ENCODE results near the gene RPL12. TPM values are rescaled to one million over a fixed set of nuclear protein-coding genes. Genes with fewer than 3 reads are reported as not detected.

The RPL12 gene
- total and polyA plus RNA-seq, 4 donors, result 442 to 1,810 (median 1,013) TPM

GRCh38 chr9:127493592-127494303, 42.5 kb upstream of the RPL12 start:
- Histone ChIP-seq H3K36me3 (ENCODE audit: control insufficient read depth, insufficient read depth, low read length) (peaks cover 93% of the 10 kb centered on the region), H3K27ac (ENCODE audit: low read depth, low read length) (no peak overlapping the region), H3K4me1 (ENCODE audit: control insufficient read depth, insufficient read depth, low read length) (peaks cover 43% of the 10 kb centered on the region), H3K27me3 (ENCODE audit: control insufficient read depth, insufficient read depth, low read length) (no peaks in the 10 kb centered on the region), H3K4me3 (ENCODE audit: low read depth, low read length) (no peak overlapping the region), H3K9me3 (ENCODE audit: control insufficient read depth, insufficient read depth, low read length) (no peaks in the 10 kb centered on the region)
- WGBS (ENCODE audit: insufficient coverage), result 59% methylated on average over 22 of the region's 22 CpGs
- DNase-seq (ENCODE audit: low read depth in 4 of 6, low spot score in 6 of 6), result no peak

GRCh38 chr9:127492616-127493015, 41.4 kb upstream of the RPL12 start:
- no peak overlapping the region for H3K4me3 ChIP-seq (ENCODE audit: low read depth, low read length)
- H3K4me1 ChIP-seq (ENCODE audit: control insufficient read depth, insufficient read depth, low read length), result peaks cover 43% of the 10 kb centered on the region
- peaks cover 93% of the 10 kb centered on the region for H3K36me3 ChIP-seq (ENCODE audit: control insufficient read depth, insufficient read depth, low read length)
- no peaks in the 10 kb centered on the region for H3K27me3 ChIP-seq (ENCODE audit: control insufficient read depth, insufficient read depth, low read length)
- no peak overlapping the region for H3K27ac ChIP-seq (ENCODE audit: low read depth, low read length)
- 34% methylated on average over 4 of the region's 14 CpGs for WGBS (ENCODE audit: insufficient coverage)
- DNase-seq (ENCODE audit: low read depth in 4 of 6, low spot score in 6 of 6), result no peak
- no peaks in the 10 kb centered on the region for H3K9me3 ChIP-seq (ENCODE audit: control insufficient read depth, insufficient read depth, low read length)

- no peaks in the 10 kb centered on the region for H3K9me3 ChIP-seq (ENCODE audit: control insufficient read depth, insufficient read depth, low read length)
- H3K4me3 ChIP-seq (ENCODE audit: low read depth, low read length), result no peak overlapping the region
- peaks cover 93% of the 10 kb centered on the region for H3K36me3 ChIP-seq (ENCODE audit: control insufficient read depth, insufficient read depth, low read length)
- H3K4me1 ChIP-seq (ENCODE audit: control insufficient read depth, insufficient read depth, low read length), result peaks cover 43% of the 10 kb centered on the region
- no peaks in the 10 kb centered on the region for H3K27me3 ChIP-seq (ENCODE audit: control insufficient read depth, insufficient read depth, low read length)
- WGBS (ENCODE audit: insufficient coverage), result 92% methylated on average over 8 of the region's 10 CpGs
- DNase-seq (ENCODE audit: low read depth in 4 of 6, low spot score in 6 of 6), result no peak
- H3K27ac ChIP-seq (ENCODE audit: low read depth, low read length), result no peak overlapping the region
These were observed 40.3 kb upstream of the RPL12 start for GRCh38 chr9:127491516-127491915.

- Histone ChIP-seq H3K4me3 (ENCODE audit: low read depth, low read length) (no peak overlapping the region), H3K27ac (ENCODE audit: low read depth, low read length) (no peak overlapping the region), H3K4me1 (ENCODE audit: control insufficient read depth, insufficient read depth, low read length) (peaks cover 40% of the 10 kb centered on the region), H3K36me3 (ENCODE audit: control insufficient read depth, insufficient read depth, low read length) (peaks cover 93% of the 10 kb centered on the region), H3K9me3 (ENCODE audit: control insufficient read depth, insufficient read depth, low read length) (no peaks in the 10 kb centered on the region), H3K27me3 (ENCODE audit: control insufficient read depth, insufficient read depth, low read length) (no peaks in the 10 kb centered on the region)
- WGBS (ENCODE audit: insufficient coverage), result 79% methylated on average over 7 of the region's 9 CpGs
- no peak for DNase-seq (ENCODE audit: low read depth in 4 of 6, low spot score in 6 of 6)
These were observed 39.5 kb upstream of the RPL12 start for GRCh38 chr9:127490535-127491230.

GRCh38 chr9:127489471-127490115, 38.4 kb upstream of the RPL12 start:
- WGBS (ENCODE audit: insufficient coverage), result 71% methylated on average over 15 of the region's 22 CpGs
- Histone ChIP-seq H3K27me3 (ENCODE audit: control insufficient read depth, insufficient read depth, low read length) (no peaks in the 10 kb centered on the region), H3K27ac (ENCODE audit: low read depth, low read length) (no peak overlapping the region), H3K4me1 (ENCODE audit: control insufficient read depth, insufficient read depth, low read length) (peaks cover 34% of the 10 kb centered on the region), H3K9me3 (ENCODE audit: control insufficient read depth, insufficient read depth, low read length) (no peaks in the 10 kb centered on the region), H3K4me3 (ENCODE audit: low read depth, low read length) (no peak overlapping the region), H3K36me3 (ENCODE audit: control insufficient read depth, insufficient read depth, low read length) (peaks cover 91% of the 10 kb centered on the region)
- no peak for DNase-seq (ENCODE audit: low read depth in 4 of 6, low spot score in 6 of 6)

GRCh38 chr9:127488946-127489345, 37.7 kb upstream of the RPL12 start:
- Histone ChIP-seq H3K27ac (ENCODE audit: low read depth, low read length) (no peak overlapping the region), H3K4me1 (ENCODE audit: control insufficient read depth, insufficient read depth, low read length) (peaks cover 29% of the 10 kb centered on the region), H3K27me3 (ENCODE audit: control insufficient read depth, insufficient read depth, low read length) (no peaks in the 10 kb centered on the region), H3K36me3 (ENCODE audit: control insufficient read depth, insufficient read depth, low read length) (peaks cover 89% of the 10 kb centered on the region), H3K4me3 (ENCODE audit: low read depth, low read length) (no peak overlapping the region), H3K9me3 (ENCODE audit: control insufficient read depth, insufficient read depth, low read length) (no peaks in the 10 kb centered on the region)
- WGBS (ENCODE audit: insufficient coverage), result 88% methylated on average over 6 of the region's 8 CpGs
- no peak for DNase-seq (ENCODE audit: low read depth in 4 of 6, low spot score in 6 of 6)

GRCh38 chr9:127485995-127486394, 34.8 kb upstream of the RPL12 start:
- H3K4me1 ChIP-seq (ENCODE audit: control insufficient read depth, insufficient read depth, low read length), result peaks cover 7% of the 10 kb centered on the region
- peaks cover 85% of the 10 kb centered on the region for H3K36me3 ChIP-seq (ENCODE audit: control insufficient read depth, insufficient read depth, low read length)
- H3K9me3 ChIP-seq (ENCODE audit: control insufficient read depth, insufficient read depth, low read length), result no peaks in the 10 kb centered on the region
- H3K4me3 ChIP-seq (ENCODE audit: low read depth, low read length), result no peak overlapping the region
- DNase-seq (ENCODE audit: low read depth in 4 of 6, low spot score in 6 of 6), result no peak
- WGBS (ENCODE audit: insufficient coverage), result 85% methylated on average over 11 of the region's 11 CpGs
- no peak overlapping the region for H3K27ac ChIP-seq (ENCODE audit: low read depth, low read length)
- no peaks in the 10 kb centered on the region for H3K27me3 ChIP-seq (ENCODE audit: control insufficient read depth, insufficient read depth, low read length)

GRCh38 chr9:127482662-127483061, 31.5 kb upstream of the RPL12 start:
- Histone ChIP-seq H3K27ac (ENCODE audit: low read depth, low read length) (no peak overlapping the region), H3K27me3 (ENCODE audit: control insufficient read depth, insufficient read depth, low read length) (no peaks in the 10 kb centered on the region), H3K4me3 (ENCODE audit: low read depth, low read length) (no peak overlapping the region), H3K4me1 (ENCODE audit: control insufficient read depth, insufficient read depth, low read length) (no peaks in the 10 kb centered on the region), H3K36me3 (ENCODE audit: control insufficient read depth, insufficient read depth, low read length) (peaks cover 84% of the 10 kb centered on the region), H3K9me3 (ENCODE audit: control insufficient read depth, insufficient read depth, low read length) (no peaks in the 10 kb centered on the region)
- DNase-seq (ENCODE audit: low read depth in 4 of 6, low spot score in 6 of 6), result no peak
- WGBS (ENCODE audit: insufficient coverage), result 97% methylated on average over 9 of the region's 9 CpGs

- no peak for DNase-seq (ENCODE audit: low read depth in 4 of 6, low spot score in 6 of 6)
- peaks cover 80% of the 10 kb centered on the region for H3K36me3 ChIP-seq (ENCODE audit: control insufficient read depth, insufficient read depth, low read length)
- H3K27ac ChIP-seq (ENCODE audit: low read depth, low read length), result no peak overlapping the region
- no peaks in the 10 kb centered on the region for H3K27me3 ChIP-seq (ENCODE audit: control insufficient read depth, insufficient read depth, low read length)
- no peak overlapping the region for H3K4me3 ChIP-seq (ENCODE audit: low read depth, low read length)
- no peaks in the 10 kb centered on the region for H3K4me1 ChIP-seq (ENCODE audit: control insufficient read depth, insufficient read depth, low read length)
- no peaks in the 10 kb centered on the region for H3K9me3 ChIP-seq (ENCODE audit: control insufficient read depth, insufficient read depth, low read length)
- WGBS (ENCODE audit: insufficient coverage), result 86% methylated on average over 16 of the region's 17 CpGs
These were observed 28.4 kb upstream of the RPL12 start for GRCh38 chr9:127479507-127480081.
